Right lobe of liver (tissue), 4 donors: ENCODE data around the gene NDUFAF5.

ENCODE experiments used
- CTCF ChIP-seq, 4 donors: fragments of 200-600 bp in 3 of 4; fragments of 450-650 bp in 1 of 4; IDR thresholded peaks; one replicate each; pipeline versions ENCODE4 v1.5.1 to v1.8.0; 2016 to 2022; ENCODE audit warnings: antibody characterized with exemption in 4 of 4, mild to moderate bottlenecking in 2 of 4
- POLR2A ChIP-seq: fragments of 450-650 bp; IDR thresholded peaks from one replicate; pipeline ENCODE4 v1.6.1; 2017; ENCODE audit warnings: antibody characterized with exemption, mild to moderate bottlenecking
- donor health status: DM: no; HTN: no; CAD: no.
- donor health status: DM: no; HTN: no; CAD: no.
- donor health status: DM: no; HTN: yes; CAD: no.

GRCh38 chr20:13749811-13750210, 35.0 kb upstream of the NDUFAF5 start:
- TF ChIP-seq CTCF (IDR thresholded peaks at IDR 0.05), result no peak
- no peak for TF ChIP-seq POLR2A
